GM12891 (cell line): ENCODE results near the gene TMX3.

Experiments used
- DNase-seq: peaks from one replicate; pipeline ENCODE4 v3.0.0; 2011; ENCODE audit warnings: low spot score; ENCODE audit not compliant: insufficient read length
- FAIRE-seq: peaks from 2 replicates; lab custom pipeline; 2011; peaks lifted over from hg19 to GRCh38; lab: Jason Lieb, UNC
- PAX5 ChIP-seq: IDR thresholded peaks from 2 replicates; pipeline ENCODE4 v1.6.1; 2011; ENCODE audit warnings: low read length, moderate library complexity, mild to moderate bottlenecking; ENCODE audit not compliant: insufficient read depth, severe bottlenecking
- POLR2A ChIP-seq: IDR thresholded peaks from 2 replicates; pipeline ENCODE4 v1.6.1; 2011; ENCODE audit warnings: low read depth, low read length, control low read depth
- POLR2AphosphoS5 ChIP-seq: IDR thresholded peaks from 2 replicates; pipeline ENCODE4 v1.6.1; 2011; ENCODE audit warnings: low read depth, low read length, control low read depth
- POU2F2 ChIP-seq: IDR thresholded peaks from 2 replicates; pipeline ENCODE4 v1.6.1; 2011; ENCODE audit warnings: low read depth, mild to moderate bottlenecking, control low read depth, low read length, moderate library complexity
- SPI1 ChIP-seq: IDR thresholded peaks from 2 replicates; pipeline ENCODE4 v1.6.1; 2011; ENCODE audit warnings: low read depth, low read length, control low read depth
- TAF1 ChIP-seq: IDR thresholded peaks from 2 replicates; pipeline ENCODE4 v1.6.1; 2011; ENCODE audit warnings: low read depth, low read length, control low read depth

The TMX3 gene

DNA sequence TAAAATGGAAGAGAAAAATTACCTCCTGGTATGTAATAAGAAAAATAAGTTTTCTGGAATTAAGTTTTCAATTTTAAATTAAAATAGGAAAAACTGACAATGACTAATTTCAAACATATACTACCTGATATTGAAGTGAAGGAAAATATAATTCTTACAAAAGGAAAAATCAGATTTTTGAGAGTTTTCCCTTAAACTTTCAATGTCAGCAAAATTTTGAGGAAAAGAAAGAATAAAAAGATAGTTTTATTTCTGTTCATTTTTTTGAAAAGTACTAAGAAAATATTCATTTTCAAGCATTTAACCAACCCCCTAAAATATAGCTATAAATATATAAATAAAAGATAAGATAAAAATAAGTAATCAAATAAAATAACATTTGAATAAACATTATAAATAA, 87.1 kb downstream of the TMX3 start:
- DNase-seq (no peak), FAIRE-seq (no peak)
- no peak for TF ChIP-seq PAX5
- TF ChIP-seq POLR2AphosphoS5, result no peak
- no peak for TF ChIP-seq TAF1
- no peak for TF ChIP-seq SPI1
- TF ChIP-seq POU2F2, result no peak
- no peak for TF ChIP-seq POLR2A
